H1 (cell line): ENCODE results near the gene ZNF334. TPM values are rescaled to one million over a fixed set of nuclear protein-coding genes. Genes with fewer than 3 reads are reported as not detected.

Source experiments
- CTCF ChIA-PET: fragments of 300-600 bp; sonication (Branson Sonifier 250); formaldehyde crosslinking; loops from one replicate; lab custom pipeline; 2021; ENCODE audit not compliant: partially characterized antibody; lab: Charles Lee
- POLR2A ChIA-PET: fragments of 300-600 bp; sonication (Branson Sonifier 250); formaldehyde crosslinking; loops from one replicate; lab custom pipeline; 2021; ENCODE audit warnings: inconsistent platforms; ENCODE audit not compliant: partially characterized antibody; lab: Charles Lee
- DNase-seq, 2 experiments: peaks; one replicate each; pipeline versions ENCODE4 v3.0.0 to v3.0.0-alpha.2; 2010 to 2022; ENCODE audit warnings: low spot score in 2 of 2, low read depth in 1 of 2, mixed read lengths in 1 of 2
- FAIRE-seq: peaks from 2 replicates; lab custom pipeline; 2011; peaks lifted over from hg19 to GRCh38; lab: Jason Lieb, UNC
- H2AFZ ChIP-seq: 2 replicates; pipeline ENCODE4 v1.8.1; 2012; ENCODE audit warnings: low read length, inconsistent platforms
- H2AK5ac ChIP-seq: 2 replicates; pipeline ENCODE4 v1.6.1; 2013; ENCODE audit warnings: low read depth, low read length
- H2BK120ac ChIP-seq: replicated peaks from 2 replicates; pipeline ENCODE3; 2013; ENCODE audit warnings: low read depth, low read length, inconsistent platforms
- H2BK12ac ChIP-seq: 2 replicates; pipeline ENCODE4 v1.6.1; 2013; ENCODE audit warnings: low read depth, low read length
- H2BK15ac ChIP-seq: 2 replicates; pipeline ENCODE4 v1.6.1; 2013; ENCODE audit warnings: low read length
- H2BK20ac ChIP-seq: 2 replicates; pipeline ENCODE4 v1.6.1; 2013; ENCODE audit warnings: low read length
- H2BK5ac ChIP-seq: 2 replicates; pipeline ENCODE4 v1.6.1; 2013; ENCODE audit warnings: low read depth, low read length
- H3K14ac ChIP-seq: 2 replicates; pipeline ENCODE4 v1.6.1; 2013; ENCODE audit warnings: inconsistent platforms; ENCODE audit not compliant: insufficient read length
- H3K18ac ChIP-seq: 2 replicates; pipeline ENCODE4 v1.6.1; 2013; ENCODE audit warnings: low read length; ENCODE audit errors: extremely low read depth
- H3K23ac ChIP-seq: 2 replicates; pipeline ENCODE4 v1.6.1; 2013; ENCODE audit warnings: inconsistent platforms; ENCODE audit not compliant: insufficient read length
- H3K23me2 ChIP-seq: 2 replicates; pipeline ENCODE4 v1.6.1; 2013; ENCODE audit warnings: low read depth, low read length
- H3K27ac ChIP-seq: 2 replicates; pipeline ENCODE4 v1.6.1; 2011; ENCODE audit warnings: low read depth, low read length, inconsistent platforms
- H3K27me3 ChIP-seq, 4 experiments: replicated peaks in 1 of 4; 1 replicate in 1 of 4; 2 replicates in 3 of 4; pipeline versions ENCODE4 v1.6.1 to v1.8.1; 2011 to 2013; ENCODE audit warnings: low read length in 3 of 4, mild to moderate bottlenecking in 3 of 4, inconsistent platforms in 2 of 4, mixed read lengths in 2 of 4, moderate library complexity in 1 of 4; ENCODE audit not compliant: control insufficient read depth in 3 of 4, insufficient read depth in 3 of 4; ENCODE audit errors: extremely low read depth in 1 of 4
- H3K36me3 ChIP-seq, 4 experiments: 2 replicates each; pipeline versions ENCODE4 v1.6.1 to v1.8.1; 2011 to 2013; ENCODE audit warnings: mild to moderate bottlenecking in 4 of 4, low read length in 3 of 4, moderate library complexity in 2 of 4, control low read depth in 1 of 4, inconsistent platforms in 1 of 4; ENCODE audit not compliant: insufficient read depth in 4 of 4, control insufficient read depth in 2 of 4
- H3K4ac ChIP-seq: replicated peaks from 2 replicates; pipeline ENCODE3; 2013; ENCODE audit warnings: low read length, low read depth, mixed read lengths, inconsistent platforms; ENCODE audit not compliant: insufficient read length
- H3K4me1 ChIP-seq, 4 experiments: replicated peaks in 1 of 4; 1 replicate in 1 of 4; 2 replicates in 3 of 4; pipeline versions ENCODE4 v1.6.1 to v1.8.1; 2011 to 2013; ENCODE audit warnings: low read length in 3 of 4, inconsistent platforms in 2 of 4, mixed read lengths in 1 of 4; ENCODE audit not compliant: insufficient read depth in 4 of 4, control insufficient read depth in 3 of 4
- H3K4me2 ChIP-seq, 2 experiments: 2 replicates each; pipeline versions ENCODE4 v1.6.1 to v1.8.1; 2011 to 2013; ENCODE audit warnings: low read depth in 2 of 2, low read length in 2 of 2, control low read depth in 1 of 2, inconsistent platforms in 1 of 2, mild to moderate bottlenecking in 1 of 2; ENCODE audit not compliant: insufficient read depth in 1 of 2
- H3K4me3 ChIP-seq, 4 experiments: fragments of 200-600, 300-600 bp in 1 of 4; sonication (generic), shearing (Covaris generic), sonication (Bioruptor Twin) in 1 of 4; 2 replicates each; pipeline versions ENCODE4 v1.5.1 to v1.8.1; 2011 to 2016; ENCODE audit warnings: low read length in 4 of 4, low read depth in 3 of 4, control low read depth in 2 of 4, inconsistent platforms in 2 of 4, mild to moderate bottlenecking in 2 of 4, mixed read lengths in 1 of 4, moderate library complexity in 1 of 4; ENCODE audit not compliant: insufficient read depth in 2 of 4; ENCODE audit errors: extremely low read depth in 1 of 4
- H3K56ac ChIP-seq: replicated peaks from 2 replicates; pipeline ENCODE3; 2013; ENCODE audit warnings: low read depth, mild to moderate bottlenecking, mixed read lengths, low read length, inconsistent platforms; ENCODE audit not compliant: insufficient read length
- H3K79me1 ChIP-seq: 2 replicates; pipeline ENCODE4 v1.6.1; 2013; ENCODE audit warnings: low read depth, low read length, control low read depth
- H3K79me2 ChIP-seq, 2 experiments: 2 replicates each; pipeline versions ENCODE4 v1.6.1 to v1.8.1; 2012 to 2013; ENCODE audit warnings: low read length in 2 of 2, mild to moderate bottlenecking in 2 of 2, inconsistent platforms in 1 of 2; ENCODE audit not compliant: insufficient read depth in 2 of 2, control insufficient read depth in 1 of 2
- H3K9ac ChIP-seq, 4 experiments: replicated peaks in 1 of 4; 1 replicate in 1 of 4; 2 replicates in 3 of 4; pipeline versions ENCODE4 v1.6.1 to v1.8.1; 2011 to 2013; ENCODE audit warnings: low read depth in 3 of 4, low read length in 3 of 4, control low read depth in 2 of 4, mild to moderate bottlenecking in 2 of 4, moderate library complexity in 2 of 4, inconsistent platforms in 1 of 4; ENCODE audit errors: extremely low read depth in 1 of 4
- H3K9me3 ChIP-seq, 2 experiments: 2 replicates each; pipeline versions ENCODE4 v1.6.1 to v1.8.1; 2012 to 2013; ENCODE audit warnings: mild to moderate bottlenecking in 2 of 2, moderate library complexity in 2 of 2, control low read depth in 1 of 2, inconsistent platforms in 1 of 2, low read depth in 1 of 2, low read length in 1 of 2, mixed read lengths in 1 of 2; ENCODE audit not compliant: insufficient read depth in 2 of 2
- H4K20me1 ChIP-seq, 2 experiments: replicated peaks in 1 of 2; 2 replicates each; pipeline versions ENCODE3 to v1.8.1; 2011 to 2013; ENCODE audit warnings: inconsistent platforms in 2 of 2, low read length in 2 of 2, mild to moderate bottlenecking in 1 of 2; ENCODE audit not compliant: insufficient read depth in 2 of 2, control insufficient read depth in 1 of 2
- H4K5ac ChIP-seq: 2 replicates; pipeline ENCODE4 v1.6.1; 2013; ENCODE audit warnings: low read length, low read depth, mixed read lengths, inconsistent platforms; ENCODE audit not compliant: insufficient read length
- H4K8ac ChIP-seq: 2 replicates; pipeline ENCODE4 v1.8.0; 2013; ENCODE audit warnings: mild to moderate bottlenecking, moderate library complexity, low read length, inconsistent platforms; ENCODE audit not compliant: insufficient read depth; ENCODE audit errors: extremely low read depth
- H4K91ac ChIP-seq: replicated peaks from 2 replicates; pipeline ENCODE3; 2013; ENCODE audit warnings: low read length, mixed read lengths, inconsistent platforms; ENCODE audit not compliant: insufficient read length
- EP300 ChIP-seq, 2 experiments: IDR thresholded peaks; 1 replicate in 1 of 2; 2 replicates in 1 of 2; pipeline ENCODE4 v1.6.1; 2011 to 2012; ENCODE audit warnings: low read depth in 2 of 2, low read length in 2 of 2, mild to moderate bottlenecking in 2 of 2, borderline replicate concordance in 1 of 2, inconsistent platforms in 1 of 2, moderate library complexity in 1 of 2
- HDAC6 ChIP-seq: IDR thresholded peaks from one replicate; pipeline ENCODE4 v1.7.1; 2012; ENCODE audit warnings: low read depth, mild to moderate bottlenecking, inconsistent platforms, low read length, moderate library complexity
- MAFK ChIP-seq: IDR thresholded peaks from 2 replicates; pipeline ENCODE4 v1.6.1; 2012; ENCODE audit warnings: low read depth, mild to moderate bottlenecking, improper control_type of control experiment, low read length
- POLR2AphosphoS5 ChIP-seq: IDR thresholded peaks from 2 replicates; pipeline ENCODE4 v1.6.1; 2011; ENCODE audit warnings: low read depth, low read length
- RBBP5 ChIP-seq: IDR thresholded peaks from 2 replicates; pipeline ENCODE4 v1.7.1; 2012; ENCODE audit warnings: low read depth, mild to moderate bottlenecking, inconsistent platforms, low read length, moderate library complexity, borderline replicate concordance
- SAP30 ChIP-seq: fragments of 300-600 bp; sonication (generic); IDR thresholded peaks from 2 replicates; pipeline ENCODE4 v1.7.1; 2012; ENCODE audit warnings: low read length, moderate library complexity, mild to moderate bottlenecking, inconsistent platforms; ENCODE audit not compliant: insufficient read depth, insufficient replicate concordance
- SUZ12 ChIP-seq: fragments of 200-600 bp; sonication (generic); IDR thresholded peaks from 2 replicates; pipeline ENCODE4 v1.6.1; 2012; ENCODE audit warnings: mild to moderate bottlenecking, inconsistent platforms, low read length, moderate library complexity, mixed read lengths
- TAF7 ChIP-seq: optimal IDR thresholded peaks from 2 replicates; pipeline ENCODE3; 2011; ENCODE audit warnings: low read depth, mild to moderate bottlenecking, inconsistent platforms, low read length, moderate library complexity, borderline replicate concordance
- TCF12 ChIP-seq: IDR thresholded peaks from 2 replicates; pipeline ENCODE4 v1.6.1; 2011; ENCODE audit warnings: low read depth, mild to moderate bottlenecking, low read length
- WGBS, 2 experiments: shearing (Covaris generic) in 1 of 2; methylation state at CpG; one replicate each; pipeline versions ENCODE4 v1.1.6 to v1.1.7; 2013 to 2015; ENCODE audit warnings: low lambda C conversion rate in 2 of 2, mixed read lengths in 2 of 2, inconsistent platforms in 1 of 2, low coverage in 1 of 2, missing lambda C conversion rate in 1 of 2; ENCODE audit not compliant: insufficient replicate concordance in 2 of 2, insufficient coverage in 1 of 2, insufficient read length in 1 of 2; ENCODE audit errors: extremely low coverage in 1 of 2, missing lambda C conversion rate in 1 of 2; 5-methylcytosine and 5-hydroxymethylcytosine counted together
- polyA plus RNA-seq, 7 experiments: library from polyadenylated mRNA; depleted of rRNA in 3 of 7; stranded (reverse) in 5 of 7; unstranded in 2 of 7; fragments of >200 nt in 5 of 7; fragments of 200-250 nt in 2 of 7; gene quantifications; 1 replicate in 5 of 7; 2 replicates in 1 of 7; 4 replicates in 1 of 7; pipeline versions ENCODE4 v1.2.1 to v1.2.3, GENCODE V29; 2011 to 2013; ENCODE audit warnings: missing spikeins in 2 of 7, mixed read lengths in 2 of 7
- total RNA-seq: library from RNA; stranded (reverse); fragmentation: NEBNext Ultra II Directional; extraction: Animal tissue kit (Norgen Biotek cat#: 25700); gene quantifications from 2 replicates; pipeline ENCODE4 v1.2.1, GENCODE V29; 2021
- TF ChIP-seq, protein P1 (sequence below): IDR thresholded peaks from 2 replicates; pipeline ENCODE4 v1.6.1; 2012; ENCODE audit warnings: low read length, inconsistent platforms

Gene ZNF334
- total and polyA plus RNA-seq, 2 of the 8 experiments (the other 6 are each of a cell fraction or from before 2014, with no cell fraction given): 8.8 to 17.8 TPM

DNA sequence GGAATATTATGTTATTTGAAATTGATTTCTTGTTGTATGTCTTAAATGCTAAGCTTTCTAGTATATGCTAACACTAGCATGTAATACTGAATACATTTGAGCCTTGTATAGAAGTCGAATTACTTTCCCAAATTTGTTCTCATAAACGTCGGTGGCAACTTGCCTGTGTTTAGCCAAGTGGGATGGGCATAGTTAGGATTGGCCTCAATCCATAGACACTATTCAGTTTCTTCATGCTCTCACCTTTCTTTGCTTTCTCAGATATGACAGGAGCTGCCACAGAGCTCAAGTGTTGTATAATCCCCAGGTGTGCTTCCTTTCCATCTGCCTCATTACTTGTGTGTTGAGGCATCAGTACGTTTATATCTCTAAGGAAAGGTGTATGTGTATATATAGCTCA lies 19.3 kb downstream of the ZNF334 start:
- DNase-seq: no peak
- Histone ChIP-seq H3K79me2 (no peaks in the 10 kb centered on the region), H3K36me3 (peaks cover 0 to 27% (median 9%) of the 10 kb centered on the region in 4 experiments; a peak in 6 of 8 replicates), H3K9me3 (peaks cover 5 to 13% of the 10 kb centered on the region in 2 experiments), H3K4me2 (no peak overlapping the region), H4K91ac (no peak overlapping the region), H3K79me1 (no peaks in the 10 kb centered on the region), H3K4me3 (no peak overlapping the region), H4K5ac (no peak overlapping the region), H2BK5ac (no peak overlapping the region), H3K23ac (no peak overlapping the region), H3K27ac (no peak overlapping the region), H4K20me1 (no peaks in the 10 kb centered on the region), H3K56ac (no peak overlapping the region), H2AFZ (no peak overlapping the region), H4K8ac (no peak overlapping the region), H3K9ac (no peak overlapping the region), H2BK12ac (no peak overlapping the region), H2AK5ac (no peak overlapping the region), H2BK120ac (no peak overlapping the region), H3K27me3 (no peaks in the 10 kb centered on the region), H2BK15ac (no peak overlapping the region), H3K14ac (no peak overlapping the region), H3K23me2 (no peaks in the 10 kb centered on the region), H2BK20ac (no peak overlapping the region), H3K18ac (no peak overlapping the region), H3K4ac (no peak overlapping the region), H3K4me1 (no peaks in the 10 kb centered on the region)
- ChIA-PET CTCF (interaction anchor here (0.7 to 1.1 kb wide), 3 partner anchors 9 to 29 kb away, joined by 3 to 5 read pairs (median 3); no protein-coding TSS in a partner anchor), POLR2A (interaction anchor here (1.4 kb wide), 1 partner anchor 12 kb away, joined by 3 read pairs; no protein-coding TSS in a partner anchor)
- FAIRE-seq: no peak
- 92% methylated on average over 4 of the region's 4 CpGs; no CpG with 5 or more reads in 1 of the 2 experiments for WGBS, 2 experiments
- TF ChIP-seq HDAC6: no peak
- TF ChIP-seq TAF7: no peak
- no peak for TF ChIP-seq POLR2AphosphoS5
- TF ChIP-seq, protein P1, sequence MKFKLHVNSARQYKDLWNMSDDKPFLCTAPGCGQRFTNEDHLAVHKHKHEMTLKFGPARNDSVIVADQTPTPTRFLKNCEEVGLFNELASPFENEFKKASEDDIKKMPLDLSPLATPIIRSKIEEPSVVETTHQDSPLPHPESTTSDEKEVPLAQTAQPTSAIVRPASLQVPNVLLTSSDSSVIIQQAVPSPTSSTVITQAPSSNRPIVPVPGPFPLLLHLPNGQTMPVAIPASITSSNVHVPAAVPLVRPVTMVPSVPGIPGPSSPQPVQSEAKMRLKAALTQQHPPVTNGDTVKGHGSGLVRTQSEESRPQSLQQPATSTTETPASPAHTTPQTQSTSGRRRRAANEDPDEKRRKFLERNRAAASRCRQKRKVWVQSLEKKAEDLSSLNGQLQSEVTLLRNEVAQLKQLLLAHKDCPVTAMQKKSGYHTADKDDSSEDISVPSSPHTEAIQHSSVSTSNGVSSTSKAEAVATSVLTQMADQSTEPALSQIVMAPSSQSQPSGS: no peak
- TF ChIP-seq RBBP5: no peak
- TF ChIP-seq SAP30: no peak
- no peak for TF ChIP-seq TCF12
- TF ChIP-seq MAFK: no peak
- TF ChIP-seq EP300 (IDR thresholded peaks at IDR 0.05; ENCODE audit: borderline replicate concordance in 1 of 2, low read depth in 2 of 2, low read length in 2 of 2): no peak
- TF ChIP-seq SUZ12: no peak
